Kidney capillary endothelial cell (primary cell): ENCODE data around the gene APIP.
"Not testable (repeated sequence)": the region's sequence is repeated elsewhere in the genome, so short reads cannot be mapped to it uniquely, and the experiment has no call there.

ENCODE experiments used
- DNase-seq: peaks from one replicate; pipeline ENCODE4 v3.0.0-alpha.2; 2018; ENCODE audit warnings: low spot score

Gene APIP

DNA sequence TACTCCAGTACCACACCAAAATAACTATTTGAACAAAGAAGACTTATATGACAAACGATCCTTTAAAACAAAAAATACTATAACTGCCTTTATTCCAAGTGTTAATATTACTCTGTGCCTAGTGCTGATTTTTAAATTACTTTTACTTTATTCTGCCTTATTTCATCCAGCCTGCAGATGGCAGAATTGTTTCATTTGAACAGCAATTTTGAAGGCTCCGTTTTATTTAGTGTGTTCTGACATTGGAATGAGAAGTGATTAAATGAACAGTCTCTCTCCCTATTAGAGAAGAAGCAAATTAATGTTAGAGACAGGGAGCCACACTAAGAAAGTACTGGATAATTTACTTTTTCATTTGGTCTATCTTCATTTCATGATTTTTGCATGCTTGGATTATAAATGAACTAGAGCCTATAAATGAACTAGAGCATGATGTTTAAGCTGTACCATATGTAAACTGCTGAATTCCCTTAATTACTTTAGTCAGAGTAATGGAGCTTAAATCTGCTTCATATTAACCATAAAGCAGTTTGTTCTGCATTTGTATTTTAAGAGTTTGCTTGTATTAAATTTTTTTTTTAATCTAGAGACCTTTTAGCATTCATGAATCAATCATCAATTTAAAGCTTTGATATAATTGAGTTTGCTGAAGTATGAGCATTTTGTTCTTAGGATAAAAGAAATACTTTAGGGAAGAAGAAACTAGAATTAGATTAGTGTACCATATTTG, 10.1 kb upstream of the APIP start:
- DNase-seq: peak; percentile 56

DNA sequence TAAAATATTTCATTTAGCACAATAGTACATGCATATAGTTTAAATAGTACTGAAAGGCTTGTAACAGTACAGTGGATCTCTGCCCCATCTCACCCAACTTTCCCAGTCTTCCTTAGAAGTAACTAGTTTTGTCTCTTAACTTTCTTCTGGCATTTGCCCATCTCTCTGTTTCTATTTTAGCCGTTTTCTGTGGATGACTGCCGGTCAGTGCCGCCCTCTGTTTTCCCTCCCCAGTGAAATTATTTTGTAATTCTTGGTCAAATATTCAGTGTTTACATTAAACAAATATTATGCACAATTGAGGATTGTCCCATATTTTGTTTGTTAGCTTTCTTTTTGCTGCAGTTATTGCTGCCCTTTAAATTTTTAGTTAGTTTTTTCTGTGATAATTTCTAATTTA, 8.5 kb upstream of the APIP start:
- DNase-seq: no peak

DNA sequence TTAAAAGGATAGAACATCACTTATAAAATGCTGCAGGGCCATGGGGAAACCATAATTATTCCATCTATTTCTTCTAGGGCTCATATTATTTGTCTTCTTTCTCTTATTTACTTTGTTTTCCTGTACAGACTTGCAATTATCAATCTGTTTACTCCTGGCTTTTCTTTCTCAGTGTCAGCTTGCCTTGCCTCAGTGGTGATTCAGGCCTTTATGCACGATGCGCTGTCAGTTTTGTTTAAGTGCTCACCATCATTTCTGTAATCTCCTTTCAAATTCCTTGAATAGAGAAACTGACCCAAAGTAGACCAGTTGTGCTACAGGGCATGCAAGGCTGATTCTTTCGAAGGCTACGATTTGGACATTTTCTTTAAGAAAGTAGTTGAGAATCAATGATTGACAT, 5.0 kb upstream of the APIP start:
- DNase-seq: no peak

DNA sequence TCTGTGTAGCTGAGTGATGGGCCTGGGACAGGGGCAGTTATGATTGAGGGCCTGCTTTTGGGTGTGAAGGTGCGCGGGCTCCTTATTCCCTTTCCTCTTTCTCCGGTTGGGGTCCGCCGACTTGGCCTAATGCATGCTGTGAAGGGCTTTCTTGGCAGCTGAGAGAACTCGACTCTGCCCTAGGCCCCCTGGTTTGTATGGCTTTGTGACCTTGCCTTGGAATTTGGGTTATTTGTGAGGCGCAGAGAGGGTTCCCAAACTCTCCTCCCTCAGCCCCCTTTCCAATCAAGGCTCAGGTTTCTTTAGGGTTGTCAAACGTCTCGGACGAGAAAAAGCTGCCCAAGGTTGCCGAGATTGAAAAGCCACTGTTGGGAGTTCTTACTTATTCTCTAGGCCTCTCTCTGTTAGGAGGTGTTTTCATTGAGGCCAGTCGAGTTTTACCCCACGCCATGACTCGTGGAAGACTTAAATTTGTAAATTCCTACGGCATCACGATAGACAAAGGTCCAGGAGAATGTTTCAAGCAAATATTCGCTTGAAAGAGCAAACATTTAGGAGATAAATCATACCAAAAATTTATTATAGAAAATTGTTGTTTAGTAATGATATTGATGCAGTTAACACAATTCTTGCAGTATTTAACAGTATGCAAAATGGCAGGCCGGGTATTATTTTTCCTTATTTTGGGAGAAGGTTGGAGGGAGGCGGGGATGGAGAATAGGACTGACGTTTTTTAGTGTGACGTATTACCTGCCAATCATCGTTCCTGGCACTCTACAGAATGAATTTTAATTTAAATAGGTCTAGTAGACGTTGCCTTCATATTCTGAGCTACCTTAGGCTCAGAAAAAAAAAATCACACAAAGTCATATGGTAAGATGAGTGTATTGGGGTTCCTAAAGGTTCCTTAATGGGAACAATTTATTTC, 928 bp upstream of the APIP start:
- DNase-seq: peak; percentile 9

DNA sequence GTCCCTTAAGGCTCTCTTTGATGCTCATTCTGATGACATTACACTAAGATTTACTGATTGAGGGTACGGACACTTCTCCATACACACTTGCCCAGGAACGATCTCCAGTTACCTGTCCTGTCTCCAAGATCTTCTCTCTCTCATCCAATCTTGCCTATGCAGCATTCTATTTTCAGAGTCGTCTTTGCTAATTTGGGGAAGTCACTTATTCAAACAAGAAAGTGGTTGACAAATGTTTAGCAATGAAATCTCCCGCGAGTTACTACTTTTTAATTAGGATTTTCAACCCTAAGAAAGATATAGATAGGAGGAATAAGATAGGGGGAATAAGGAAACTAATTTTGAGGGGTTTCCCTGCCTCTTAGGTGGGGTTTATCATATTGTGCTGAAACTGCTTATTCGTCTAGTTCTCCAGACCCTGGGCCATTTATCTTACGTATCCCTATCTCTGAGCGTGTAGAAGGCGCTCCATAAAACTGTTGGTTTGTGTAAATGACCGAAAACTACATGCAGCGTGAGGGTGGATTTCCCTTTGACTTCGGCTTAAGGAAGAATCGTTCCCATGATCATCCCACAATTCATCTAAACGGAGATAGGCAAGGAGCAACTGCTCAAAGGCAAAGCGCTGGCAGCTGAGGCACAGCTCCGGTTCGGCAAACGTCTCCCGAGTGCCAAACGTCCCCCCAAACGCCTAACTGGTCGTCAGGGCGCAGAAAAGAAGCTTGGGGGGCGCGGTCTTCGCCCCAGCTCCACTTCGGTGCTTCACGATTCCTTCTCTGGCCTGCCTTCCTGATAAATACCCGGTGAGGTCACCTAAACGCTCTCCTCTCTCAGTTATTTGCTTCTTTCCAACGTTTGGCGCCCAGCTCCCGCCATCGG, 804 bp downstream of the APIP start:
- DNase-seq: no peak

DNA sequence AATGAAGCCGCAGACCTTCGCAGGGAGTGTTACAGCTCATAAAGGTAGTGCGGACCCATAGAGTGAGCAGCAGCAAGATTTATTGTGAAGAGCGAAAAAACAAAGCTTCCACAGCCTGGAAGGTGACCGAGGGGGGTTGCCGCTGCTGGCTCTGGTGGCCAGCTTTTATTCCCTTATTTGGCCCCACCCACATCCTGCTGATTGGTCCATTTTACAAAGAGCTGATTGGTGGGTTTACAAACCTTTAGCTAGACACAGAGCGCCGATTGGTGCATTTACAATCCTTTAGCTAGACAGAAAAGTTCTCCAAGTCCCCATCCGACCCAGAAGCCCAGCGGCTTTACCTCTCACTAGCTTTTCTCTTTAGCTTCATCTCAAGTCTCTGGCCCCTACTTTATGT, 2.6 kb downstream of the APIP start:
- not testable (repeated sequence) for DNase-seq

DNA sequence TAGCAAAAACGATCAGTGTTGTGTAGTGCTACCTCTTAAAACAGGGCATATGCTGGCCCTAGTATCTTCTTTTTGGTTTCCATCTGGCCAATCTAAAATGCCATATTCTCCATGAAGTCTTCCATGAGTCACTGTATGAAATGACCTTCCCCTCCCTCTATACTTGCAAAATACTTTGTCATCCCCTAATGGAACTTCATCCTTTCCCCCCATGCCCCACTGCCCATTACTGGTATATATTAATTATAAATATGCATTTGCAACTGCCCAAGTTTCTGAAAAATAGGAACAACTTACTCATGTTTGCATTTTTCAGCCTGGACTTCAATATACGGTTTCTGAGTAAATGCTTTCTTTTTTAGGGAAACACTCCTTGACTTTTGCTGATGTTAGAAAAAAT, 4.5 kb downstream of the APIP start:
- no peak for DNase-seq

DNA sequence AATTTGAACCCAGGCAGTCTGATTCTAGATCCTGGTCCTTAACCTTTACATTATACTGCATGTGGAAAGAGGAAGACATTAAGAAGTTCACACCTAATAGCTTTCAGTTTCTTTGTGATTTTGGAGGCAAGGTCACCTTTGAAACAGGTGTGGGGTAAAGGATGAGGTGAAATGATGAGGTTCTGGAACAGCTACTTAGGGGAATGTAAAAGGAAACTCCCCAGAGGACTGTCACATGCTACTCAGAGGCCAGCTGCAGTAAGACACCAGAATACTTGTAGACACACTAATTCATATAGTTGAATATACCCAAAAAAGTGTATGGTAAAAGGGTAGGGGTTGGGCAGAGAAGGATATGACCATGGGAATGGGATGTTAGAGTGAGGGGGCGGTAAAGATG, 5.4 kb downstream of the APIP start:
- no peak for DNase-seq

DNA sequence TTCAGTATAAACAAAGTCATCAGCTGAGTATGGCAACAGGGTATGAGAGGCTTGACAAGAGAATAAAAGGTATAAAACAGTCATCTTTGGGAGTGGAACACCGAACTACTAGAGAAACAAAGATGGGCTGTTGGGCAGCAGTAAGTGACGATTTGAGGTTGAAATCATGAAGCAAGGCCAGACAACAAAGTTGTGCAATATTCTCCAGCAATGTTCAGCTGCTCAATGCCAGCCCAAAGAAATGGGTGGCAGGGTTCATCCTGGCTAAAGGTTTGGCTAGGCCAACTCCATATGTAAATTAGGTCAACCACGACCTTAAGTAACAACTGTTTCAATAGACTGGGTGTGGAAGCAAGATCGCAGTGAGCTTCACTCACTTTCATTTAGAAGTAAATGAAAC, 6.2 kb downstream of the APIP start:
- no peak for DNase-seq

DNA sequence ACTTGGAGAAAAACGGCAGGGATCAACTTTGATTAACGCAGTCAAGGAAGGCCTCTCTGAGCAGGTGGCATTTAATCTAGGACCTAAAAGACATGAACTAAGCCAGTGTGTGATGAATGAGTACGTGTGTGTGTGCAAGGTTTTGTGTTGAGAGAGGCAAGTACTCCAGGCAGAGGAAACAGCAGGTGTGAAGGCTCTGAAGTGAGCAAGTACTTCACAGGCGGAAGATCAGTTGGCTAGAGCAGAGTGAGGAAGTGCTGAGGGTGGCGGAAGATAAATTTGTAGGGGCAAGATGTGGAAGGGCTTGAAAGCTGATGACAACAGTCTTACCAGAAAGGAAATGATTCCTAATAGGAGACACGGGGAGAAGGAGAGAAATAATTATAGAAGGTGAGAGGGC, 6.8 kb downstream of the APIP start:
- DNase-seq: no peak

DNA sequence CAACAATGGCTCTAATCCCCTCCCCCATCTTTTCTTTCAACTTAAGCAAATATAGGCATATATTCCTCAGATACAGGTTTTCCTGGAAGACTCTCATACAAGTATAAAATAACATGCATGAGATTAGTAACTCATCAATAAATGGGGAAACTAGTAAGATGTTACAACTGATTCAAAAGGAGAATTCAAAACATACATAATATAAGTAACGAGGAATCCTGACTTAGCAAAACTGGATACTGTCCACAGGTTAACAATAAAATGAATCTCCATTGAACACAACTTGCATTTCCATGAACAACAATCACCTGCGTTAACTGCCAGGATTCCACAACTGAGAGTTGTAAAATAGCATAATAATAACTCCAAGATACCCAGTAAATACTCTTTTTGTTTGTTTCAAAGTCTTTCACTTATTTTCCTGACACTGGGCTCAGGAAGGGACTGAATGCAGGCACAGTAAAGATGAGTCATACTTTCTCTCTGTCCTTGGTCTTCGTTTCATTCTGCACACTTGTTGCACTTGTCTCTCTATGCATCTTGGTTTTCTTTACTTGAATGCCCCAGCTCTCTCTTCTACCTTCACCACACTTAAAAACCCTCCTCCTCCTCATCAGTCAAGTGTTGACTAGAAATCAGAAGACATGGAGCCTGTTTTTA, 8.1 kb downstream of the APIP start:
- no peak for DNase-seq

DNA sequence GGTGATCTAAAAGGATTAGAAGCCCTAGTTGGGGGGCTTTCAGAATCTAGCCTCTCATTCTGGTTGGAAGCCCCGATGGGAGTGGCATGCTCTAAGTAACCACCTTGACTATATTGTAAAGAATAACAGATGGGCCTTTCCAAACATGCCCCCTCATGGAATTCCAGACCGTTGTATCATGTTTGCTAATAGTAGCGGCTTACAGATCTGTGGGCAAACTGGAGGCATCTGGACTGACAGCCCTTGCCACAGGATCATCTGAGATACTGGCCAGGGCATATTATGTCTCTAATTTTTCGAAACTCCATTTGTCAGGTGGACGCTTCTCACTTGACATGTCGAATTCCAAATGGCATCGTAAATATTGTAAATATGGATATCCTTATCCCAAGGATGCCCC, 10.5 kb downstream of the APIP start:
- no peak for DNase-seq

DNA sequence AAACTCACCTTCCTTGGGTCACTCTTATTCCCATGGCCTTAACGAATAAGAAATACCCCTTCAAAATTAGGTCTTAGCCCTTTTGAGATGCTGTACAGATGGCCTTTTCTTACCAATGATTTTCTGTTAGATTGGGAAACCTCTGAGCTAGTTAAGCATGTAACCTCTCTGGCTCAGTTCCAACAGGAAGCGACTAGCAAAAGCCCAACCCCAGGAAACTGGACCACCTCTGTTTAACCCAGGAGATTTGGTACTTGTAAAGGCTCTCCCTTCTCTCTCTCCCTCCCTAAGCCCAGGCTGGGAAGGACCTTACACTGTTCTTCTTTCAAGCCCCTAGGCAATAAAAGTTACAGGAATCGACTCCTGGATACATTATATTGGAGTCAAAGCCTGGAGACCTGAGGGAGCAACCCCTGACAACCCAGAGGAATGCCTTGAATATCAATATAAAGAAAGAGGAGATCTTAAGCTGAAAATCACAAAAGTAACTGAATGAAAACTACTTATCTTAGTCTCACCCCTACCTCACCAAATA, 11.7 kb downstream of the APIP start:
- no peak for DNase-seq

DNA sequence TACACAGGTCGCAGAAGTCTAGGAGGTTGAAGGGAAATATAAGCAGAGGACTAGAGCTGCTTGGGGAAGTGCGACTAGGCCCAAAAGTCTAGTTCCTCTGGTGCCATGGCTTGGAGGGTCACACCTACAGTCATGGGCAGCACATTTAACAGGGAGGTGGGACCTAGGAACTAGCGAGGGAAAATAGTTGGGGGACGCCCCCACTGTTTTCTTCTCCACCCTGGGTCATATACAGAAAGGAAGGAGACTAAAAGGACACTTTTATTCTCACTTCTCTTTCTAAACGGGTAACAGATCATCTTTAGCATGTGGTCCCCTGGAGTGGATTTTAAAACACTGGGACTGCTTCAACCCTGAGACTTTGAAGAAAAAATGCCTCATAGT, 16.6 kb downstream of the APIP start:
- DNase-seq: no peak

DNA sequence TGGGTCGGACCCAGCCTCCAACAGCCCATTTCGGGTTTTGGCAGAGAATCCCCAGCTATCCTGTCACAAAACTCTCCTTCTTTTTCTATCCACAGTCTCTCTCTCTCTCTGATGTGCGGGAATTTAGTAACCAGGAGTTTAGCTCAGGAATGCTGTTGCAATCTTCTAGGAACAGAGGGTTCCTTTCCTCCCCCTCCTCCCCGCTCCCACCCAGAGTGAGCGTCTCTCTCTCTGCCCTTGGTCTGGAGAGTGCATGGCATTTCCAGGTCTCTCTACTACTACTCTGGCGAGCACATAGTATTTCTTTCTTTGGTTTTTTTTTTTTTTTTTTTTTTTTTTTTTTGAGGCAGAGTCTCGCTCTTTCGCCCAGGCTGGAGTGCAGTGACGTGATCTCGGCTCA, 17.7 kb downstream of the APIP start:
- DNase-seq: no peak

DNA sequence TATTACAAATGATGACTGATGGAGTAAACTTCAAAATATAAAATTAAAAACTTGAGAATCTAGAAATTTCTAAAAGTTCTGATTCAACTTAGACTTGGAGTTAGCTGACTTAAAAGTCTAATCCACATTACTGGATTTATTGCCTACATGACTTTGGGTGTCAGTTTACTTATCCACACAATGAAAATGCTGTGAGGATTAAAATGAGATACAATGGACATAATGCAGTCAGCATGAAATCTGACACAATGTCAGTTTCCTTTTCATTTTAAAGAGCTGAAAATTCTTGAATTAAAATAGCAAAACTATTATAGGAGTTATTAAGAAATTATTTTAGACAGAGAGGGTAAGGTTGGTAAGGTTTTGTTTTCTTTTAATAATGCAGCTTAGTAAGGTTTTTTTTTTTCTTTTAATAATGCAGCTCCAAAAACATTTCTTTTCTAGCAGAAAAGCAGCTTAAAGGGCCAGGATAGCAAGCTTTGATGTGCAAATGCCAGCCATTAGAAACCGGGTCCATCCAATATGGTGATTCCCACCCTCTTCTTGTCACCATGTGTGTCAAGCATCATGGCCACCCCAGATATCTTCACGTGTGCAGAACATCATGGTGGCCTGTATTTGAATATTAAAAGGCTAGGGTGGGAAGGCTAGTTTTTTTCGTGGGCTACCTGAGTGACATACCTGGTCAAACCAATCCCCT, 18.9 kb downstream of the APIP start:
- DNase-seq: no peak

DNA sequence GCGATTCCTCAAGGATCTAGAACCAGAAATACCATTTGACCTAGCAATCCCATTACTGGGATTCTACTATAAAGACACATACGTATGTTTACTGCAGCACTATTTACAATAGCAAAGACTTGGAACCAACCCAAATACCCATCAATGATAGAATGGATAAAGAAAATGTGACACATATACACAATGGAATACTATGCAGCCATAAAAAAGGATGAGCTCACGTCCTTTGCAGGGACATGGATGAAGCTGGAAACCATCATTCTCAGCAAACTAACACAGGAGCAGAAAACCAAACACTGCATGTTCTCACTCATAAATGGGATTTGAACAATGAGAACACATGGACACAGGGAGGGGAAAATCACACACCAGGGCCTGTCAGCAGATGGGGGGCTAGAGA, 20.0 kb downstream of the APIP start:
- not testable (repeated sequence) for DNase-seq

DNA sequence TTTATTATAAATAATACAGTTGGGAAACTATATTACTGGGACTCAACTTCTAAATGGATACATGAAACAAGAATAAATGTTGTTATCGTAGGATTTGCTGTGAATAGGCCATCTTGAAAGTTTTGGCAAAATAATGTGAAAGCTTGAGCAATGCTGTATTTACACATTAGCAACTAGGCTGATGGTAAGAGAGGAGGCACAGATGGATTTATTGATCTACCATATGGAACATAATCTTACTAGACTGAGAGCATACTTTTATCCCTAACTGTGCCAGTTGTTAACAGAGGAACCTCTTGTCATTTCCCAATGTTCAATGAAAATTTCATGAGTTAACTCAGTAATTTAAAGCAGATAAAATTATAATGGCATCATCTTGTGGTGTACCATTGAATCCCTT, 22.8 kb downstream of the APIP start:
- DNase-seq: no peak

DNA sequence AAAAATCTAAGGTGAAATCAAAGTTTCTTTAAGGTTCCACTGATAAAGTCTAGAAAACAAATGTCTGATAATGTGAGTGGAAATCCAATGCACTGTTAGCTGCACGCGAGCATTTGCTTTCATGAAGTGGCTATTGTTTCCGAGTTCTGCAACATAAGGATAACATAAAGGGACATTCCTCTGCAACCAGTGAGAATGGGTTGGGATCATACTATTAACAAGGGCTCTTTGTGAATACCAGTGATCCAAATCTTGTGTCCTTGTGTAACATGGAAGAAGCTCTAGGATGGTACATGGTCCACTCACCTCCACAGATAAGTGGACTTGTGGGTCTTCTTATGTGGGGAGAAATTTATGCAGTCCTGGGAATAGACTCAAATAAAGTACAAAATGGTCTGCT, 24.6 kb downstream of the APIP start:
- no peak for DNase-seq

DNA sequence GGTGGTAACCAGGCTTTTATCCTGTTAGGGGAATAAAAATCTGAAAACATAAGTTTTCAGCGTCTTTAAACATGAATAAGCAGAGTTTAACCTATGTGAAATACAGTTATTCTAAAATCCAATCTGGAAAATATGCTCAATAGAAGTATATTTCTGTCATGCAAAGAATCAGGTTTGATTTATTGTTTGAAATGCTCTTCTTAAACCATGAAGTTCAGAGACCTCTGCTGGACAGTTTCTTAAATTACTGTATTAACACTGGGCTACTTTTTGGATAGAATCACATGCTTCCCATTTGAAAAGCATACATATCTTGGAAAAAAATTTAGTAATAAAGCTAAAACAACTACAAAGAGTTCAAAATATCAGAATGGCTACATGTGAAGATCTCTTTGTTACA, 25.4 kb downstream of the APIP start:
- DNase-seq: peak; percentile 55

DNA sequence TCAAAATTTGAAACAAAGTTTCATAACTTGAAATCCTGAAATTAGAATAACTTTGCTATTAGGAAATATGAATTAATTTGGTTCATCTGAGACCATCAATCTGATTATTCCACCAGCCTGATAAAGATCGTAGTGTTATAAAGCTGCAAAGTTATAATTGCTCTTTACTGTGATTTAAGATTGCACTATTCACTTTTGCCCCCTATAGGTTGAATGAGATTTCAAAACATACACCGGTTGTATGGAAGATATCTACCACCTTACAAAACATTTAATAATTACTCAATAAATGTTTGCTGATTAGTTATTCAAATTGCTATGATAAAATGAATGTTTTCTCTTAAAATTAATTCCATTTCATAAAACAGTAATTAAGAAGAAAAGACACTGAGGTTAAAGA, 26.1 kb downstream of the APIP start:
- no peak for DNase-seq
